KG1 (cell line): ENCODE results near the gene FKBP7.
"Not testable (repeated sequence)": the region's sequence is repeated elsewhere in the genome, so short reads cannot be mapped to it uniquely, and the experiment has no call there.

Source experiments
- DNase-seq: peaks from one replicate; lab custom pipeline; 2025; lab: John Stamatoyannopoulos, UW

The FKBP7 gene

DNA sequence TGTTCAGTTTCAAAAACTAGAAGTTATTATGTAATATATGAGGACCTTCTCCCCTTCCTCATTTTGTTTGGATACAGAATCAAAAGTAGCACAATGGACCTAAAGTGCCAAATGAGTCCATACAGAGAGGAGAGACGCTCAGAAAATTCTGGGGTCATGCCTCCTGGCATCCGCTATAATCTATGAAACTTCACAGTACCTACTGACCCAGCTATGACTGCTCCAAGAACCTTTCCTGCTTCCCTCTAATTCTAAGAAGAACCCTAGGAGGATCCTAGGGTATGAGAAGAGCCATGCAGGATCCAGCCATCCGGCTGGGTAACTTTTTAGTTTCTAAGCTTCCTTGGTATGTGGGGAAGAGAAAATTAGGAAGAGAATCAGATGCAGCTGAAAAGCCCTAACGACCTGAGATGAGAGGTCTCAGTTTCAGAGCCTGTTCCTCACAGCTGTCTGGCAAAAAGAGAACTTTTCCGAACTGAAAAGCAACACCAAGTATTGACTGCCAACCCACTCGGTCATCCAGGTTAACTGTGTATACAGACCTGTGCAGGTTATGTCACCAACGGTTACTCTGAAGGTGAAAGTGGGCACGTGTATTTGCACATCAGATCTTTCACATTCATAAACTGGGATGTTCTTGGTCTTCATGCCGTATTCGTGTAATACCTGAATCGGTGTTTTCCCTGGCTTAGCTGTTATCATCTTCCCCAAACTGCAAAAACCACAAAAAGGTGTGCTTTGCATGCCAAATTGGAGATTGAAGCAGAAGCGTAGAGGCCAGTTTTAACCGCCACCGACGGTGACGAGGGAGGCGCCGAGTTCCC is 28.5 kb downstream of the FKBP7 start:
- DNase-seq, result no peak

DNA sequence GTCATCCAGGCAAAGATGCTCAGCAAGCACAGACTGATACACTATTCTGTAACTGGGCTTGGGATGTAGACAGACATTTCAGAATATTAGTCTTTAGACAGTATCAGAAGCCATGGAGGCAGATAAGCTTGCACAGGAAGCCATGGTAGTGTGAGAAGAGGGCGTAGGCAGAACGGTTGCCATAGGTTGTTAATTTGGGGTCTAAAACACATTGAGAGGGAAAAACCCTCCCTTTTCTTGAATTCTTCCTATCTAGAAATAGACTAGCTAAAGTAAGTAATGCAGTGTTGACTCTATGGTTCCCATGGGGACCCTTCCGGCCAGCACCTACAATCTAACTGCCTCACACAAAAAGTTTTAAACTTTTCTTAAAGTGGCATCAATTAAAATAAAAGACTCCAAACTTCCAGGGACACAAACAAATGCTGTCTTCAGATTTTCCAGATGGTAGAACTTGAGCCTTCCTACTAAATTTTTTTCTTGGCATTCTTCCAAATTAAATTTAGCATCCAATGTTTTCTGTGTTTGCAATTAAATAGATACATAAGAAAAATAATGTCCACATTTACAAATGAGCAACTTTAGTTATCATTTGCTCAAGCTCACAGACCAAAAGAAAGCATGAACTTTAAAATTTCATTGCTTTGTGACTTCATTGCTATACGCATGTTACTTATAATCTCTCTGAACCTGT is 29.3 kb downstream of the FKBP7 start:
- DNase-seq, result no peak

DNA sequence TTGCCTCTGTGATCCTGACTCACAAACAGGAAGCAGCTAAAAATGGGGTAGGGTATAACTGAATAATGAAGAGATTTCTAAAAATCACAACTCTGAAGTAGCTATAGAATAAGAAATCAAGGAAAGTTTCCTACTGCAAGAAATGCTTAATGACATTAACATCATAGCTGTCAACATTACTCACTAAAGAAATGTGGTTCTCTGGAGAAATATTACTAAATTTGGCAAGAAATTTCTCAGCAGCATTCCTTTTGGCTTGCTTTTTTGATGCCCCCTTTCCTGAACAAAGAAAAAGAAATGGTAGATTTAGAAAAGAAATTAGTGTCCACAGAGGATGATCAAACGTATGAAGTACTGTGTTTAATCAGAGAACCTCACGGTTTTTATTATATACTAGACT is 37.0 kb downstream of the FKBP7 start:
- no peak for DNase-seq

DNA sequence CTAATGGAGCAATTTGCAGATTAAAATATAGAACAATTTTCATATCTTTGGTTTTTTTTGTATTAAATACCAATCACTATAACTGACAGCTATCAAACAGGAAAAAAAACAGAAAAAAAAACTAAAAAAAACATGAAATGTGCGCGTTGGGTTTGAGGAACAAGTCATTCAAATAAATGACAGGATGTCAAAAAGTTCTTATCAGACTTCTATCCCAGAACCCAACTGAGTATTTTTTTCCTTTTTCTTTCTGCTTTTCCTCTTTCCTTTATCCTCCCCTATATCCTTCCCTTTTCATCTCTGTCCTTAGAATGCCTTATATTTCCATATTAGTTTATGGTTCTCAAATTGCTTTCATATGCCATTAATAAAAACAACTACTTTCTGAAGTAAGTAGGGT is 41.7 kb downstream of the FKBP7 start:
- DNase-seq, result no peak

DNA sequence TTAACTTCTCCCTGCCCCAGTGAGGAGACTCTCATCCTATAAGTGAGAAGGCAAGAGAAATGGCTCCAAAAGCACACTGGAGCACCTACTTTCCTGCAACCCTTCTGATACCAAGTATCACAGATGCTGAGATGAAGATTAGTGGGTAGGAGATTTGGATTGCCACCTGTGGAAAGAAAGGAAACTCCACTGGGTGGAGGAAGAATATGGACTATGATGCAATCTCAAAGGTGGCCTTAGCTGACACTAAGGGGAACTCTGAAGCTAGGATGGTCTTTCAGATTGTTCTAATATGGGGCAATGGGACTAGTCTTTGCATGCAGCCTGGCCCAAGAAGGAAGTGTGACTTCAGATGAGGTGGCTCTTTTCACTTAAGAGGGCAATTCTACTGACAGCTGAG is 49.1 kb downstream of the FKBP7 start:
- no peak for DNase-seq

DNA sequence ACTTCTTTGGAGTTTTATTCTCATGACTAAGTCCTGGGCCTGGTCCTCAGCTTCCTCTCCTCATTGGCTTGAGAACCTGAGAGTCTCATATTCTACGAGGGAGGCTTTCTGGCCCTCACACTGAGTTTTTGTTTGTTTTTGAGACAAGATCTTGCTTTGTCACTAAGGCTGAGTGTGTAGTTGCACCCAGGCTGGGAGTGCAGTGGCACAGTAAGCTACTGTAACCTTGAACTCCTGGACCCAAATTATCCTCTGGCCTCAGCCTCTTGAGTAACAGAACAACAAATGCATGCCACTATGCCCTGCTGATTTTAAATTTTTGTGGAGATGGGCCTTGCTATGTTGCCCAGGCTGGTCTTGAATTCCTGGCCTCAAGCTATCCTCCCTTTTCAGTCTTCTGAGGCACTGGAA is 50.0 kb downstream of the FKBP7 start:
- DNase-seq, result no peak

DNA sequence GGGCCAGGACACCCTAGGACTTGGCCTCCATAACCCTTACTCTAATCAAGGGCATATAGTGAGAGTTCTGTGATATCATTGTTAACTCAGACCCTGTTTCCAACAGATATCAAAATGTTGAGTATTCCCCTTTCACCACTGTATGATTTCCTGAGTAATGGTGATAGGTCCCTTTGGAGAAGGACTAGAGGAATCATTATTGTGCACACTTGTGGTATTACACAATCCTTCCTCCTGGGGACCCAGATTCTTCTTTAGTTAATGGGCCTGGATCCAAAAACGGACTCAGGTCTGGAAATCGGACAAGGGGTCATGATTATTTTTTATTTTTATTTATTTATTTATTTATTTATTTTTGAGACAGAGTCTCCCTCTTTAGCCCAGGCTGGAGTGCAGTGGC is 50.9 kb downstream of the FKBP7 start:
- DNase-seq, result no peak

DNA sequence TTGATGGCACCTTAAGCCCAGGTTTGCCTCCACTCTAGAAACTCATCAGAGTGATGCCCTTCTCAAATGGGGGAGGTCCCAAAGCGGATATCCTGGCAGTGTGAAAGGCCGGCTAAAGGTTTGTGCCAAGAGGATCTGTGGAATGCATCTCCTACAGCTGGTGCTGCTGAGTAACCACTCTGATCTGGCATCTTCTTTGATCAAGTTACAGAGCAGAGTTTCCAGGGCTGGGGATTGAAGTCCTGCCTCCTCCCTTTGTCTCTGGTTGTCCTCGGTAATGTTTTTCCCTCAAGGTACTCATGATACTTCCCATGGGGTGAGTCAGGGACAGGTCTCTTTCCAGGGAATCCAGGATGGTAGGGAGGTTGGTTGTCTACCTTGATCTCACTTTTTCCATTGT is 52.0 kb downstream of the FKBP7 start:
- no peak for DNase-seq

DNA sequence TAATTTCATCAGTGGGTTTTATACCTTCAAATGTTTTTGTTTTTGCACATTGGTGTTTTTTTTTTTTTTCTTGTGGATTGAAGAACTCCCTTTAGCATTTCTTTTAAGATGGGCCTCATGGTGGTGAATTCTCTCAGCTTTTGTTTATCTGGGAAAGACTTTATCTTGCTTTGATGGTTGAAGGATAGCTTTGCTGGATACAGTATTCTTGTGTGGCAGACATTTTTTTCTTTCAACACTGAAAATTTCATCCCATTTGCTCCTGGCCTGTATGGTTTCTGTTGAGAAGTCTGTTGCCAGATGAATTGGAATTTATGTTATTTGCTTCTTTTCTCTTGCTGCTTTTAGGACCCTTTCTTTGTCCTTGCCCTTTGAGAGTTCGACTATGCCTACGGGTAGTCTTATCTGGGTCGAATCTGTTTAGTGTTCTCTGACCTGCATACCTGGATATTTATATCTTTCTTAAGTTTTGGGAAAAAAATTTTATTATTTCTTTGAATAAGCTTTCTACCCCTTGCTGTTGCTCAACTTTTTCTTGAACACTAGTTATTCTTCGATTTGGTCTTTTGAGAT is 53.1 kb downstream of the FKBP7 start:
- no peak for DNase-seq

DNA sequence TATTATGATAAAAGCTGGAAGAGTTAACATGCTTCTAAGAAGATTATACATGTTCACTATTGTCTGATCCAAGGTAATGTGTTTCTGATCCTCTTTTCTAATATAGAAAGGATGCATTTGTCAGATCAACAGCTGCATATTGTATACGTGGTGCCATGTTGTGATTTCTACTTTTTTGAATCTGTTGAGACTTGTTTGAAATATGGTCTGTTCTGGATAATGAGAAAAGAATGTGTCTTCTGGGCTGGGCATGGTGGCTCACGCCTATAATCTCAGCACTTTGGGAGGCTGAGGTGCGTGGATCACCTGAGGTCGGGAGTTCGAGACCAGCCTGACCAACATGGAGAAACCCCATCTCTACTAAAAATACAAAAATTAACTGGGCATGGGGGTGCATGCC is 54.7 kb downstream of the FKBP7 start:
- not testable (repeated sequence) for DNase-seq

DNA sequence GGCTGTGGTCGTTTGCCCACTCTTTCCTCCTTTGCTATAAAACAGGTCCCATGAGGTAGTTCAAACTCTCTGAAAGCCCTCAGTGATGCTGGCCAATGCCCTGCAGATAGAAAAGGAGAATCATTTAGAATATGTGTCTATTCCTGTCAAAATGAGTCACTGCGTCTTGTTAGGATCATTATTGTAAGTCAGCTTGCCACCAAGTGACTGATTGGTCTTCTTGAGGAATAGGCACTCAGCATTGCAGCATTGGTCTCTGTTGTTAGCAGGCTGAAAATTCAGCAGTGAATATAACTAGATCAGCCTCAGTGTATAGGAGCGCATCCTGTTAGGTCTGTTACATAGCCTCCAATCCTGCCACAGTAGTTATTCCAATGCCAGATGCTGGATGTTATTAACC is 56.3 kb downstream of the FKBP7 start:
- no peak for DNase-seq

DNA sequence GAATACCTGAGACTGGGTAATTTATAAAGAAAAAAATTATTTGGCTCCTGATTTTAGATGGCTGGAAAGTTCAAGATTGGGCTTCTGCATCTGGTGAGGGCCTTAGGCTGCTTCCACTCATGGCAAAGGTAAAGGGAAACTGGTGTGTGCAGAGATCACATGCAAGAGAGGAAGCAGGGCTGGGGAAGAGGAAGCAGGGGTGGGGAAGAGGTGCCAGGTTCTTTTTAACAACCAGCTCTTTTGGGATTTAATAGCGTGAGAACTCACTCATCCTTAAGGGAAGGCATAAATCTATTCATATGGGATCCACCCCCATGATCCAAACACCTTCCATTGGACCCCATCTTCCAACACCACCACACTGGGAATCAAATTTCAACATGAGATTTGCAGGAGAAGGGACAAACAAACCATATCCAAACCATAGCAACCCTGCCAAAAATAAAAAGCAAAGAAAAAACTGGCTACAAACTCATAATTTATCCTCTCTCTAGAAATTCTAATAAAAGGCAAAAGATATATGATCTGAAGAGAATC is 57.9 kb downstream of the FKBP7 start:
- no peak for DNase-seq

DNA sequence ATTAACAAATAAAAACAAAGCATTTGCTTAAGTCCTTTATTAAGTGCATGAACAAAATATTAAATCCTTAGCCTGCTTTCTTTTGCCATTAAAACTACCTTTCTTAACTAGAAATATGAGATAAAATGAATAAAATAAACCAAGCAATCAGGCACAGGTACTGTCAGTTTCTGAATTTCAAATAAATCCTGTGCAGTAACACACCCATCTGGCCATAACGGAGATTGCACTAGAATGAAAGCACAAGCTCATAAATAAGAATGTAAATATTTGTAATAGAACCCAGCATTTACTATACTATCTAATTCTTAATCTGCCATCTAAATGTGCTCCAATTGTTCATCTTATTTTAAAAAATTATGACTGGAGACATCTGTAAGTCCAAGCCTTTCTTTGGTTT is 59.3 kb downstream of the FKBP7 start:
- no peak for DNase-seq

DNA sequence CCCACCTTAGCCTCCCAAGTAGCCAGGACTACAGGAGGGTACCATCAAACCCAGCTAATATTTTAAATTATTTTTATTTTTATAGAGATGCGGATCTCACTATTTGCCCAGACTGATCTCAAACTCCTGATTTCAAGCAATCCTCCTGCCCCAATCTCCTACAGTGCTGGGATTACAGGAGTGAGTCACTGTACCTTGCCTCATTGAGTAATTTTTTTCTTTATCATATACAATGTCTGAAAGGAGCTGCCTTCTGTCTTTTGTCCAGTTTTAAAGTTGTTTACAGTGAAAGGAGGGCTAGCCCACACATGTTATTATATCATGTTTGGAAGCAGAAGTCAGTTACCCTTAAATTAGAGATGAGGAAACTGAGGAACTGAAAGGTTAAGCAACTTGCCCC is 60.0 kb downstream of the FKBP7 start:
- no peak for DNase-seq

DNA sequence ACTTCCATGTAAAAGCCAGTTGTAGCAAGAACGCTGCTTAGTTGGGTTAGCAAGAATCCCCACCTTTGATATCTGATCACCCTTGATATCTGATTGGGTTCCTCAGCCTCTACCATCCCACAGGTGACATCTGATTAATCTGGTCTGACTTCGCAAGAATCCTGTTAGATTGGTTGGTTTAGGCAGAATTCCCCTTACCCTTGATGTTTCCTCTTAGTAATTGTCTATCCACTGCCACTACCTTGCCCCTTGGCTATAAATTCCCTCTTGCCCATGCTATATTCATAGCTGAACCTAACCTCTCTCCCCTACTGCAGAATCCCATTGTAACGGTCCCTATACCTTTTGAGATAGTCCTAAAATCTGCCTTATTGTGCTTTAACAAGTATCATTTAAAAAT is 60.5 kb downstream of the FKBP7 start:
- DNase-seq, result no peak

DNA sequence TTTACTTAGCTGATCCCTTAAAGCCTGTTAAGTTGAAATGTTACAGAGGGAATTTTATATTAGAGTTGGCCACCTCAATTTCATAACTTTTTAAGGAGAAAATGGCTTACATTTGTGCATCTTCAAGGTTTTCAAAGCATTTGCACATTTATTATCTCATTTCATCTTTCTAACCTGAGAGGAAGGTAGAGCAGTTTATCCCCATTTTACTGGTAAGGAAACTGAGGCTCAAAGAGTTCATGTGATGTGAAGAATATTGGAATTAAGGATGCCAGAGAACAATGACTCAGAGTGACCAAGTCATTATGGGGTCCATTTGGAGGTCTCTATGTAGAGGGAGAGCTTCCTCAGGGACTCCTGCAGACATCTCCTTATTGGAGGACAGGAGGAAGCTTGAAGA is 62.4 kb downstream of the FKBP7 start:
- no peak for DNase-seq

DNA sequence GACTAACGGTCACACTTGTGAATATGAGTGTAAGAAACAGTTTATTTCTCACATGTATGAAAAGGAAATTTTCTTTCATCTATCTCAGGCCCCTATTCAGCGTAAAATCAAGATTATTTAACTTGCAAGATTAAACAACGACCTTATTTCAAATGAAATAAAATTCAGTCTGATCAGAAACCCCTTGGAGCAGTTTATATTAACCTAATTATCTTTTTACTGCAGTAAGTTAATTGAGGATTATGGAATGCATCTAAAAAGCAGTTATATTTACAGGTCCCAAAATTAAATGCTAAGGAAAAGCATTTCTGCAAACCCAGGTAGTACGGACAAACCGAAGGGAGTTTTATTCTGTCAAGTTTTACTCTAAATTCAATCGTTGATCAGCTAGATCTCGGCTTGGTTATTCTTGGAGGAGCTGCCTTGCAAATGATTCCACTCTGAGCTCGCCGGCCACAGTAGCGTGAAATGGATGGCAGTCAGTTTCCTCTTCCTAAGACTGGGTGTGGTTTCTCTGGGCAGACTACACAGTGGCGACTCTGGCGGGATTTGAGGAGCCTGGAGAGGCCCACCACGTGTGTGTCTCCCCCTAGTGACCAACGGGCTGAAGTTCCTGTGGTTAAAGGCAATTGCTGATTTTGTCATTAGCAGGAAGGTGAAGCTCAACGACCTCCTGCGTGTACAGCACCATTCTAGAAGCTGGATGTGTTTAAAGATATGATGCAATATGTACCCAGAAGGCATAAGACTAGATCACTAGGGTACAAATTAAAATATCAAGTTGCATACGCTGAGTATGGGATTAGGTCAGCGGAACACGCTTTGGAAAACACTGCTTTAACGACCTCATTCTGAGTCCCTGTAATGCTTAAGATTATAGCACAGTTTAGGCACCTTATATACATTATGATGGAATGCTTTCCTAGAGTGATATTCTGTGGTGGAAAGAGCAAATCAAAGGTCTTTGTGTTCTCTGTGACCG is 63.8 kb downstream of the FKBP7 start:
- DNase-seq, result peak; percentile 92
